IMR-90 (cell line): ENCODE measurements around the gene PTGDR2. TPM values are rescaled to one million over a fixed set of nuclear protein-coding genes. Genes with fewer than 3 reads are reported as not detected.

Source experiments
- ATAC-seq: fragments of 200-7000 bp; cut with Tn5 transposase; 2 replicates; pipeline ENCODE4 v1.9.1; 2020; ENCODE audit warnings: low read depth, mild to moderate bottlenecking, moderate library complexity
- BruUV-seq: library from RNA; stranded (reverse); fragments of 400-500 nt; replicated peaks from 2 replicates; lab custom pipeline; 2021; lab: Mats Ljungman, UMichigan
- CTCF ChIA-PET: fragments of 300-600 bp; formaldehyde crosslinking; extraction: SDS; loops from one replicate; lab custom pipeline; 2021; ENCODE audit warnings: antibody characterized with exemption; lab: Yijun Ruan, JAX
- POLR2A ChIA-PET: fragments of 300-600 bp; sonication (Branson Sonifier 250); formaldehyde crosslinking; loops from one replicate; lab custom pipeline; 2022; ENCODE audit warnings: antibody characterized with exemption; ENCODE audit not compliant: unreplicated experiment; lab: Charles Lee
- DNase-seq: peaks from one replicate; pipeline ENCODE4 v3.0.0; 2013
- H2AFZ ChIP-seq: replicated peaks from 2 replicates; pipeline ENCODE3; 2013; ENCODE audit warnings: low read length, mild to moderate bottlenecking; ENCODE audit not compliant: poor library complexity
- H2AK5ac ChIP-seq: 2 replicates; pipeline ENCODE4 v1.6.1; 2013; ENCODE audit warnings: low read depth, low read length, inconsistent platforms
- H2AK9ac ChIP-seq: replicated peaks from 2 replicates; pipeline ENCODE3; 2013; ENCODE audit warnings: mild to moderate bottlenecking, low read depth, low read length, moderate library complexity; ENCODE audit not compliant: poor library complexity
- H2BK120ac ChIP-seq: 2 replicates; pipeline ENCODE4 v1.6.1; 2013; ENCODE audit warnings: low read depth, low read length, inconsistent platforms
- H2BK15ac ChIP-seq: 3 replicates; pipeline ENCODE4 v1.6.1; 2013; ENCODE audit warnings: low read depth, low read length, inconsistent platforms
- H2BK20ac ChIP-seq: 2 replicates; pipeline ENCODE4 v1.6.1; 2013; ENCODE audit warnings: low read depth, mild to moderate bottlenecking, inconsistent platforms, low read length, moderate library complexity
- H2BK5ac ChIP-seq: 2 replicates; pipeline ENCODE4 v1.6.1; 2013; ENCODE audit warnings: mild to moderate bottlenecking, low read depth, low read length, inconsistent platforms; ENCODE audit not compliant: poor library complexity, severe bottlenecking
- H3K14ac ChIP-seq: replicated peaks from 2 replicates; pipeline ENCODE4 v1.6.1; 2013; ENCODE audit warnings: low read depth, low read length, inconsistent platforms
- H3K18ac ChIP-seq: 2 replicates; pipeline ENCODE4 v1.6.1; 2013; ENCODE audit warnings: low read depth, low read length, control low read depth
- H3K23ac ChIP-seq: 2 replicates; pipeline ENCODE4 v1.6.1; 2013; ENCODE audit warnings: low read depth, low read length, inconsistent platforms
- H3K27ac ChIP-seq: 2 replicates; pipeline ENCODE4 v1.5.1; 2013; ENCODE audit warnings: mild to moderate bottlenecking, control low read depth, low read length; ENCODE audit not compliant: insufficient read depth
- H3K27me3 ChIP-seq: 2 replicates; pipeline ENCODE4 v1.6.1; 2013; ENCODE audit warnings: low read length; ENCODE audit not compliant: control insufficient read depth, insufficient read depth
- H3K36me3 ChIP-seq: 2 replicates; pipeline ENCODE4 v1.6.1; 2013; ENCODE audit warnings: low read length, mixed read lengths; ENCODE audit not compliant: control insufficient read depth, insufficient read depth
- H3K4ac ChIP-seq: 2 replicates; pipeline ENCODE4 v1.6.1; 2013; ENCODE audit warnings: low read depth, low read length, inconsistent platforms
- H3K4me1 ChIP-seq: 2 replicates; pipeline ENCODE4 v1.6.1; 2013; ENCODE audit warnings: low read length, mixed read lengths; ENCODE audit not compliant: control insufficient read depth, insufficient read depth
- H3K4me2 ChIP-seq: 2 replicates; pipeline ENCODE4 v1.6.1; 2013; ENCODE audit warnings: low read depth, mild to moderate bottlenecking, control low read depth, low read length, moderate library complexity
- H3K4me3 ChIP-seq: 2 replicates; pipeline ENCODE4 v1.5.1; 2013; ENCODE audit warnings: low read depth, mild to moderate bottlenecking, control low read depth, low read length, moderate library complexity; ENCODE audit not compliant: insufficient read depth
- H3K56ac ChIP-seq: 2 replicates; pipeline ENCODE4 v1.6.1; 2013; ENCODE audit warnings: low read length, inconsistent platforms; ENCODE audit not compliant: insufficient read depth; ENCODE audit errors: extremely low read depth
- H3K79me1 ChIP-seq, 2 experiments: 2 replicates each; pipeline ENCODE4 v1.6.1; 2013; ENCODE audit warnings: low read length in 2 of 2, inconsistent platforms in 1 of 2, low read depth in 1 of 2
- H3K9ac ChIP-seq: 2 replicates; pipeline ENCODE4 v1.6.1; 2013; ENCODE audit warnings: low read depth, low read length, control low read depth
- H3K9me1 ChIP-seq: 2 replicates; pipeline ENCODE4 v1.6.1; 2013; ENCODE audit warnings: low read length, inconsistent platforms; ENCODE audit not compliant: insufficient read depth
- H3K9me3 ChIP-seq: 2 replicates; pipeline ENCODE4 v1.6.1; 2013; ENCODE audit warnings: low read length; ENCODE audit not compliant: control insufficient read depth, insufficient read depth
- H4K20me1 ChIP-seq: 2 replicates; pipeline ENCODE4 v1.6.1; 2013; ENCODE audit warnings: low read length, inconsistent platforms; ENCODE audit not compliant: insufficient read depth
- H4K5ac ChIP-seq: 2 replicates; pipeline ENCODE4 v1.6.1; 2013; ENCODE audit warnings: mild to moderate bottlenecking, low read depth, low read length, control low read depth
- H4K8ac ChIP-seq, 2 experiments: 2 replicates each; pipeline ENCODE4 v1.6.1; 2013; ENCODE audit warnings: low read depth in 2 of 2, low read length in 2 of 2, control low read depth in 1 of 2, inconsistent platforms in 1 of 2
- H4K91ac ChIP-seq: 2 replicates; pipeline ENCODE4 v1.6.1; 2013; ENCODE audit warnings: low read depth, low read length, inconsistent platforms; ENCODE audit not compliant: insufficient read depth
- BHLHE40 ChIP-seq: fragments of 150-350 bp; IDR thresholded peaks from 2 replicates; pipeline ENCODE4 v1.6.1; 2016; ENCODE audit warnings: mild to moderate bottlenecking, low read depth, low read length
- CEBPB ChIP-seq: IDR thresholded peaks from 2 replicates; pipeline ENCODE4 v1.6.1; 2012; ENCODE audit warnings: low read depth, low read length, improper control_type of control experiment
- CHD1 ChIP-seq: IDR thresholded peaks from 2 replicates; pipeline ENCODE4 v1.6.1; 2012; ENCODE audit warnings: low read depth, low read length, improper control_type of control experiment
- CTCF ChIP-seq: conservative IDR thresholded peaks from 2 replicates; pipeline ENCODE4 v1.5.1; 2012; ENCODE audit warnings: mild to moderate bottlenecking, low read depth, low read length, improper control_type of control experiment
- ELK1 ChIP-seq: fragments of 150-350 bp; IDR thresholded peaks from 2 replicates; pipeline ENCODE4 v1.6.1; 2016; ENCODE audit warnings: low read depth, mild to moderate bottlenecking, low read length, moderate library complexity, borderline replicate concordance
- FOS ChIP-seq: fragments of 150-350 bp; IDR thresholded peaks from 2 replicates; pipeline ENCODE4 v1.6.1; 2016; ENCODE audit warnings: low read depth, low read length
- MAFK ChIP-seq: IDR thresholded peaks from 2 replicates; pipeline ENCODE4 v1.6.1; 2012; ENCODE audit warnings: low read depth, low read length, improper control_type of control experiment
- MAZ ChIP-seq: IDR thresholded peaks from 2 replicates; pipeline ENCODE4 v1.6.1; 2012; ENCODE audit warnings: low read depth, mild to moderate bottlenecking, low read length, improper control_type of control experiment, moderate library complexity, borderline replicate concordance
- MXI1 ChIP-seq: IDR thresholded peaks from 2 replicates; pipeline ENCODE4 v1.6.1; 2012; ENCODE audit warnings: low read depth, mild to moderate bottlenecking, low read length, moderate library complexity, borderline replicate concordance
- NFE2L2 ChIP-seq: fragments of 150-350 bp; IDR thresholded peaks from 2 replicates; pipeline ENCODE4 v1.6.1; 2016; ENCODE audit warnings: low read depth, mild to moderate bottlenecking, low read length
- POLR2A ChIP-seq: IDR thresholded peaks from 2 replicates; pipeline ENCODE4 v1.6.1; 2012; ENCODE audit warnings: mild to moderate bottlenecking, low read depth, low read length
- RAD21 ChIP-seq: IDR thresholded peaks from 2 replicates; pipeline ENCODE4 v1.6.1; 2012; ENCODE audit warnings: low read length, improper control_type of control experiment
- RCOR1 ChIP-seq: IDR thresholded peaks from 2 replicates; pipeline ENCODE4 v1.6.1; 2012; ENCODE audit warnings: mild to moderate bottlenecking, low read length, improper control_type of control experiment; ENCODE audit not compliant: insufficient replicate concordance
- RFX5 ChIP-seq: IDR thresholded peaks from 2 replicates; pipeline ENCODE4 v1.8.0; 2012; ENCODE audit warnings: low read depth, mild to moderate bottlenecking, low read length, moderate library complexity
- SMC3 ChIP-seq: fragments of 150-350 bp; IDR thresholded peaks from 2 replicates; pipeline ENCODE4 v1.6.1; 2016; ENCODE audit warnings: low read depth, mild to moderate bottlenecking, antibody characterized with exemption, low read length, moderate library complexity
- USF2 ChIP-seq: fragments of 150-350 bp; IDR thresholded peaks from 2 replicates; pipeline ENCODE4 v1.6.1; 2017; ENCODE audit warnings: mild to moderate bottlenecking, antibody characterized with exemption, low read length, low read depth
- WGBS, 2 experiments: methylation state at CpG; one replicate each; pipeline versions ENCODE4 v1.1.5 to v1.1.7; 2013; ENCODE audit warnings: missing lambda C conversion rate in 2 of 2; ENCODE audit not compliant: insufficient read length in 1 of 2; ENCODE audit errors: extremely low coverage in 2 of 2; 5-methylcytosine and 5-hydroxymethylcytosine counted together
- dilution Hi-C: fragments of 300-500 bp; cut with HindIII; formaldehyde crosslinking; loops from one replicate; pipeline ENCODE4 v1.14.3; 2018; ENCODE audit warnings: low sequenced_read_pairs; ENCODE audit not compliant: unreplicated experiment
- in situ Hi-C: fragments of 300-500 bp; cut with MboI; formaldehyde crosslinking; loops from 3 replicates; pipeline ENCODE4 v1.14.3; 2019; ENCODE audit warnings: low sequenced_read_pairs, inconsistent platforms, mixed read lengths
- intact Hi-C: fragments of 100-400 bp; cut with micrococcal nuclease; formaldehyde crosslinking; loops from 2 replicates; pipeline ENCODE4 v1.10.0; 2022
- polyA plus RNA-seq, 3 experiments: library from polyadenylated mRNA; depleted of rRNA; stranded (reverse); fragments of >200 nt; gene quantifications; 2 replicates each; pipeline ENCODE4 v1.2.3, GENCODE V29; 2012; ENCODE audit warnings: low replicate concordance in 1 of 3
- total RNA-seq: library from RNA; depleted of rRNA; stranded (reverse); fragments of >200 nt; gene quantifications from 2 replicates; pipeline ENCODE4 v1.2.3, GENCODE V29; 2012

Gene PTGDR2
- total and polyA plus RNA-seq, 2 of the 4 experiments (the other 2 are of a cell fraction) = under 0.01 to 0.12 TPM

- H4K8ac ChIP-seq = no peak overlapping the region
- H3K23ac ChIP-seq = no peak overlapping the region
- H3K4me3 ChIP-seq = no peak overlapping the region
- no peak overlapping the region for H3K14ac ChIP-seq
- H3K27me3 ChIP-seq = no peaks in the 10 kb centered on the region
- no peaks in the 10 kb centered on the region for H3K9me3 ChIP-seq
- H3K4me1 ChIP-seq = peaks cover 14% of the 10 kb centered on the region
- no peak overlapping the region for H4K5ac ChIP-seq
- H3K56ac ChIP-seq = no peak overlapping the region
- H3K4ac ChIP-seq = no peak overlapping the region
- 92% methylated on average over 6 of the region's 12 CpGs; no CpG with 5 or more reads in 1 of the 2 experiments for WGBS, 2 experiments
- H3K27ac ChIP-seq = no peak overlapping the region
- intact Hi-C loops (no loop called here), dilution Hi-C loops (no loop called here), in situ Hi-C loops (no loop called here)
- DNase-seq = no peak
- H3K9ac ChIP-seq = no peak overlapping the region
- no peak overlapping the region for H4K91ac ChIP-seq
- no peak overlapping the region for H2BK5ac ChIP-seq
- H4K20me1 ChIP-seq = 0 out of 2 replicates have a peak, but pooled peaks cover 12% of the 10 kb centered on the region
- peaks cover 34% of the 10 kb centered on the region for H3K36me3 ChIP-seq
- H2AK5ac ChIP-seq = no peak overlapping the region
- TF ChIP-seq CTCF (no peak), MAFK (no peak), POLR2A (no peak), FOS (no peak), MAZ (no peak), RCOR1 (no peak), NFE2L2 (no peak), CHD1 (no peak), SMC3 (no peak), MXI1 (no peak), CEBPB (no peak), BHLHE40 (no peak), RFX5 (no peak), USF2 (no peak), ELK1 (no peak), RAD21 (no peak)
- peaks cover 19 to 38% of the 10 kb centered on the region in 2 experiments for H3K79me1 ChIP-seq
- no peak overlapping the region for H2BK20ac ChIP-seq
- BruUV-seq = no TSS peak
- ChIA-PET CTCF (no interaction called here), POLR2A (no interaction called here)
- no peak overlapping the region for H2BK120ac ChIP-seq
- H3K4me2 ChIP-seq = no peak overlapping the region
- H2BK15ac ChIP-seq = no peak overlapping the region
- no peak overlapping the region for H2AFZ ChIP-seq
- 0 out of 2 replicates have a peak, but pooled peaks cover 3% of the 10 kb centered on the region for H3K9me1 ChIP-seq
- H3K18ac ChIP-seq = no peak overlapping the region
- no peak overlapping the region for H2AK9ac ChIP-seq
- no peak for ATAC-seq
Measured at GRCh38 chr11:60847896-60848295, 7.9 kb downstream of the PTGDR2 start.
